Neural cell (in vitro differentiated cells): ENCODE data around the gene HYAL1.

Experiments used
- EP300 ChIP-seq: fragments of 450-650 bp; conservative IDR thresholded peaks from 2 replicates; pipeline ENCODE4 v1.6.1; 2014; ENCODE audit warnings: antibody characterized with exemption, mild to moderate bottlenecking, moderate library complexity; ENCODE audit not compliant: poor library complexity, severe bottlenecking
- REST ChIP-seq: IDR thresholded peaks from 2 replicates; pipeline ENCODE4 v1.6.1; 2012; ENCODE audit warnings: borderline replicate concordance
- SMC3 ChIP-seq: fragments of 450-650 bp; conservative IDR thresholded peaks from 2 replicates; pipeline ENCODE4 v1.6.1; 2014; ENCODE audit warnings: antibody characterized with exemption, mild to moderate bottlenecking, moderate library complexity; ENCODE audit not compliant: poor library complexity
- TF ChIP-seq, protein P1 (sequence below): fragments of 450-650 bp; IDR thresholded peaks from 2 replicates; pipeline ENCODE4 v1.5.1; 2014; ENCODE audit warnings: antibody characterized with exemption, mild to moderate bottlenecking, moderate library complexity; ENCODE audit not compliant: poor library complexity, severe bottlenecking

- TF ChIP-seq, protein P1, sequence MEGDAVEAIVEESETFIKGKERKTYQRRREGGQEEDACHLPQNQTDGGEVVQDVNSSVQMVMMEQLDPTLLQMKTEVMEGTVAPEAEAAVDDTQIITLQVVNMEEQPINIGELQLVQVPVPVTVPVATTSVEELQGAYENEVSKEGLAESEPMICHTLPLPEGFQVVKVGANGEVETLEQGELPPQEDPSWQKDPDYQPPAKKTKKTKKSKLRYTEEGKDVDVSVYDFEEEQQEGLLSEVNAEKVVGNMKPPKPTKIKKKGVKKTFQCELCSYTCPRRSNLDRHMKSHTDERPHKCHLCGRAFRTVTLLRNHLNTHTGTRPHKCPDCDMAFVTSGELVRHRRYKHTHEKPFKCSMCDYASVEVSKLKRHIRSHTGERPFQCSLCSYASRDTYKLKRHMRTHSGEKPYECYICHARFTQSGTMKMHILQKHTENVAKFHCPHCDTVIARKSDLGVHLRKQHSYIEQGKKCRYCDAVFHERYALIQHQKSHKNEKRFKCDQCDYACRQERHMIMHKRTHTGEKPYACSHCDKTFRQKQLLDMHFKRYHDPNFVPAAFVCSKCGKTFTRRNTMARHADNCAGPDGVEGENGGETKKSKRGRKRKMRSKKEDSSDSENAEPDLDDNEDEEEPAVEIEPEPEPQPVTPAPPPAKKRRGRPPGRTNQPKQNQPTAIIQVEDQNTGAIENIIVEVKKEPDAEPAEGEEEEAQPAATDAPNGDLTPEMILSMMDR, result no peak
- TF ChIP-seq SMC3 (no peak), EP300 (no peak), REST (no peak)
These were observed 36.0 kb downstream of the HYAL1 start for GRCh38 chr3:50267280-50267913.
